ENCODE measurements around the gene FAM181B. TPM values are rescaled to one million over a fixed set of nuclear protein-coding genes. Genes with fewer than 3 reads are reported as not detected.
A peak's percentile ranks its signal among the peaks of the same experiment; 100 is the strongest.

Gene FAM181B
- total RNA-seq, 1 donor from 2014 or later: not detected

DNA sequence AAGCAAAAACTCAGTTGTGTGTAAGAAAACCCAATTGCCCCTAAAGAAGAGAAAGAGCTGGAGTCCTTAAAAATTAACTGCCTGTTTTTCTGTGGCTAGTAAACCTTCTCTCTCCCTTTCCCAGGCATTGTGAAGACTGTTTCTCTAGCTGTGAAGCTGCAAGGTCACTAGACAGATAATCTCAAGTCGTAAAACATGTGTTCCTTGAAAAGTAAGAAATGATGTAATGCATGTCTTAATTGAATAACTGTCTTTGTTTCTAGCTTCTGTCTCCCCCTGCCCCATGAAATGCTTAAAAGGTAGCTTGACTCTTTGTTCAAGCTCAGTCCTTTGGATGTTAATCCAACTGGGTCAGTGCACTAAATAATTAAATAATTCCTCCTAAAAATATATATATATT, 29.5 kb upstream of the FAM181B start:
- Mint-ChIP-seq H3K27ac (no peak overlapping the region), H3K36me3 (no peaks in the 10 kb centered on the region), H3K9me3 (peaks cover 5% of the 10 kb centered on the region), H3K4me3 (no peak overlapping the region), H3K27me3 (ENCODE audit: insufficient read depth, low read depth) (peaks cover 8% of the 10 kb centered on the region), H3K4me1 (peaks cover 12% of the 10 kb centered on the region)
- H3K9ac ChIP-seq: no peak overlapping the region
- no peak for TF ChIP-seq EZH2phosphoT487 (IDR thresholded peaks at IDR 0.05)
- no peak for TF ChIP-seq EZH2 (IDR thresholded peaks at IDR 0.05)
- TF ChIP-seq, protein P1, sequence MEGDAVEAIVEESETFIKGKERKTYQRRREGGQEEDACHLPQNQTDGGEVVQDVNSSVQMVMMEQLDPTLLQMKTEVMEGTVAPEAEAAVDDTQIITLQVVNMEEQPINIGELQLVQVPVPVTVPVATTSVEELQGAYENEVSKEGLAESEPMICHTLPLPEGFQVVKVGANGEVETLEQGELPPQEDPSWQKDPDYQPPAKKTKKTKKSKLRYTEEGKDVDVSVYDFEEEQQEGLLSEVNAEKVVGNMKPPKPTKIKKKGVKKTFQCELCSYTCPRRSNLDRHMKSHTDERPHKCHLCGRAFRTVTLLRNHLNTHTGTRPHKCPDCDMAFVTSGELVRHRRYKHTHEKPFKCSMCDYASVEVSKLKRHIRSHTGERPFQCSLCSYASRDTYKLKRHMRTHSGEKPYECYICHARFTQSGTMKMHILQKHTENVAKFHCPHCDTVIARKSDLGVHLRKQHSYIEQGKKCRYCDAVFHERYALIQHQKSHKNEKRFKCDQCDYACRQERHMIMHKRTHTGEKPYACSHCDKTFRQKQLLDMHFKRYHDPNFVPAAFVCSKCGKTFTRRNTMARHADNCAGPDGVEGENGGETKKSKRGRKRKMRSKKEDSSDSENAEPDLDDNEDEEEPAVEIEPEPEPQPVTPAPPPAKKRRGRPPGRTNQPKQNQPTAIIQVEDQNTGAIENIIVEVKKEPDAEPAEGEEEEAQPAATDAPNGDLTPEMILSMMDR (IDR thresholded peaks at IDR 0.05): no peak
- H4K20me1 ChIP-seq (ENCODE audit: low read depth): peaks cover 5% of the 10 kb centered on the region
- H3K9me3 ChIP-seq (ENCODE audit: low read depth): no peaks in the 10 kb centered on the region
- no peaks in the 10 kb centered on the region for H3K79me2 ChIP-seq (ENCODE audit: low read depth)
- no peak for DNase-seq (ENCODE audit: low spot score)
- H3K27me3 ChIP-seq: peaks cover 73% of the 10 kb centered on the region
- H3K4me1 ChIP-seq: no peaks in the 10 kb centered on the region
- H3K27ac ChIP-seq: no peak overlapping the region
- H3K4me2 ChIP-seq: no peak overlapping the region
- H3F3A ChIP-seq (ENCODE audit: low read depth): no peaks in the 10 kb centered on the region
- no peak overlapping the region for H2AFZ ChIP-seq (replicated peaks)
- no peaks in the 10 kb centered on the region for H3K36me3 ChIP-seq
- H3K4me3 ChIP-seq: no peak overlapping the region

DNA sequence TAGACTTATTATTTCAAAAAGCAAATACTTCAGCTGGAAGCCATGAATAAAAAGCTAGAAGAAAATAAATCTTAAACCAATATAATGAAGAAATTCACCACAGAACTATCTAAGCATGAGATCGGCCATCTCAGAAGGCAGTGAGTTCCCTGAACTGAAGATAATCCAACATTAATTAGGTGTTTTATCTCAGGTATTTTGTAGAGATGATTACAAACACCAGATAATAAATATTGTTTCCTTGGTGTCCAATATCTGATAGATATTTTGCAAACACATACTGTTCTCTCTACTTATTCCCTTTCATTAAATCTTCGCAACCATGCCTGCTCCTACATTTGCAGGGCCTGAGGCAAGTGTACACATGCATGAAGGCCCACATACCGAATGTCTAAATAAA, 26.0 kb upstream of the FAM181B start:
- H3K27me3 ChIP-seq: peaks cover 81% of the 10 kb centered on the region
- H3K36me3 ChIP-seq: no peaks in the 10 kb centered on the region
- DNase-seq (ENCODE audit: low spot score): no peak
- H3K9me3 ChIP-seq (ENCODE audit: low read depth): no peaks in the 10 kb centered on the region
- no peak overlapping the region for H3K4me3 Mint-ChIP-seq
- no peak overlapping the region for H3K27ac Mint-ChIP-seq
- H3K27ac ChIP-seq: no peak overlapping the region
- H3K4me1 ChIP-seq: peaks cover 4% of the 10 kb centered on the region
- H3K79me2 ChIP-seq (ENCODE audit: low read depth): no peaks in the 10 kb centered on the region
- H3K27me3 Mint-ChIP-seq (ENCODE audit: insufficient read depth, low read depth): peaks cover 3% of the 10 kb centered on the region
- H3F3A ChIP-seq (ENCODE audit: low read depth): no peaks in the 10 kb centered on the region
- peaks cover 18% of the 10 kb centered on the region for H4K20me1 ChIP-seq (ENCODE audit: low read depth)
- H3K9me3 Mint-ChIP-seq: peaks cover 5% of the 10 kb centered on the region
- no peak overlapping the region for H3K9ac ChIP-seq
- no peak overlapping the region for H3K4me3 ChIP-seq
- peaks cover 33% of the 10 kb centered on the region for H3K4me1 Mint-ChIP-seq
- H2AFZ ChIP-seq (replicated peaks): no peak overlapping the region
- H3K36me3 Mint-ChIP-seq: no peaks in the 10 kb centered on the region
- no peak for TF ChIP-seq EZH2phosphoT487 (IDR thresholded peaks at IDR 0.05)
- TF ChIP-seq, protein P1 (IDR thresholded peaks at IDR 0.05): no peak
- no peak for TF ChIP-seq EZH2 (IDR thresholded peaks at IDR 0.05)
- H3K4me2 ChIP-seq: no peak overlapping the region

DNA sequence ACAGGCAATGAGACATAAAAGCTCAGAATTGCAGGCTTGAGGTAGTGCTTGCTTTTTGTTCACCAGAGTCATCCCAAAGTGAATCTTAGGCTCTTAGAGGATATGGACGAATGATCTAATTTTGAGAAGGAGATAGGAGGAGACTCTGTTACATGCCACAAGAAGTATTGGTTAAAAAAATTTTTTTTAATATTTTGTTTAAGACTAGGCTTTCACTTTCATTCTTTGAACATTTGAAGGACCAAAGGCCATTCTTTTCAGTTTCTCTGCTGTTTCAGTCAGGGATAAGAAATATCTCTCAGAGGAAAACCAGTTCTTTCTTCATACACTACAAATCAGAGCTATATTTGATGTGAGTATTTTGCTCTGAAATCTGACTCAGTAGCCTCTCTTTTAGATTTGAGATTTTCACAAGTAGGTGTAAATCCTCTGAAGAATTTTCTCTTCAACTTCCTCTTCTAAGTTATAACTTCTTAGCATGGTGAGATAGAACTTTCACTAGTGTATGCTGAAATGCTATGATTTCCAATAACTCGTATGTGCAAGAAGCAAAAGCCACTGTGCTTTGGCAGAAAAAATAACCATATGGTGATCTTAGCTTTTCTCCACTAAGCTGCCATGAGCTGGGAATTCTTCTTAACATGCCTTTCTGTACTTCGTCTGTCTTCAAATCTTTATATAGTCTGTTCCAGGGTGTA, 24.1 kb upstream of the FAM181B start:
- H3K27ac ChIP-seq: no peak overlapping the region
- H3K4me1 ChIP-seq: peaks cover 4% of the 10 kb centered on the region
- H3K9ac ChIP-seq: no peak overlapping the region
- peaks cover 87% of the 10 kb centered on the region for H3K27me3 ChIP-seq
- Mint-ChIP-seq H3K4me1 (peaks cover 37% of the 10 kb centered on the region), H3K27ac (peak overlapping the region; percentile 78), H3K27me3 (ENCODE audit: insufficient read depth, low read depth) (peaks cover 10% of the 10 kb centered on the region), H3K4me3 (no peak overlapping the region), H3K9me3 (peaks cover 8% of the 10 kb centered on the region), H3K36me3 (no peaks in the 10 kb centered on the region)
- H2AFZ ChIP-seq (replicated peaks): no peak overlapping the region
- H3K79me2 ChIP-seq (ENCODE audit: low read depth): no peaks in the 10 kb centered on the region
- peaks cover 27% of the 10 kb centered on the region for H4K20me1 ChIP-seq (ENCODE audit: low read depth)
- H3K4me2 ChIP-seq: no peak overlapping the region
- H3K9me3 ChIP-seq (ENCODE audit: low read depth): no peaks in the 10 kb centered on the region
- no peaks in the 10 kb centered on the region for H3K36me3 ChIP-seq
- no peak overlapping the region for H3K4me3 ChIP-seq
- DNase-seq (ENCODE audit: low spot score): no peak
- TF ChIP-seq EZH2 (IDR thresholded peaks at IDR 0.05): no peak
- TF ChIP-seq, protein P1 (IDR thresholded peaks at IDR 0.05): no peak
- TF ChIP-seq EZH2phosphoT487 (IDR thresholded peaks at IDR 0.05): no peak
- H3F3A ChIP-seq (ENCODE audit: low read depth): no peaks in the 10 kb centered on the region

Data from neural progenitor cell (in vitro differentiated cells).